MCF 10A (cell line): ENCODE measurements around the gene PDE2A. TPM values are rescaled to one million over a fixed set of nuclear protein-coding genes. Genes with fewer than 3 reads are reported as not detected.

ENCODE experiments used
- BruUV-seq: library from RNA; stranded (reverse); fragments of 400-500 nt; replicated peaks from 2 replicates; lab custom pipeline; 2021; lab: Mats Ljungman, UMichigan
- CTCF ChIA-PET: fragments of 300-600 bp; sonication (Branson Sonifier 250); formaldehyde crosslinking; extraction: SDS; loops from one replicate; lab custom pipeline; 2021; ENCODE audit warnings: antibody characterized with exemption, inconsistent platforms; lab: Yijun Ruan, JAX
- POLR2A ChIA-PET: fragments of 300-600, 350-650 bp; sonication (Branson Sonifier 250); formaldehyde crosslinking; extraction: SDS; loops from one replicate; lab custom pipeline; 2020; ENCODE audit warnings: antibody characterized with exemption, inconsistent platforms; lab: Yijun Ruan, JAX
- DNase-seq: peaks from one replicate; pipeline ENCODE4 v3.0.0-alpha.2; 2018; ENCODE audit not compliant: unreplicated experiment
- H3K27ac Mint-ChIP-seq: one replicate; pipeline ENCODE4 v1.8.0; 2022; ENCODE audit warnings: mild to moderate bottlenecking, low read depth, mixed read lengths; ENCODE audit not compliant: unreplicated experiment
- H3K27me3 Mint-ChIP-seq: one replicate; pipeline ENCODE4 v1.8.0; 2022; ENCODE audit warnings: mixed read lengths; ENCODE audit not compliant: insufficient read depth, unreplicated experiment
- H3K36me3 Mint-ChIP-seq: one replicate; pipeline ENCODE4 v1.8.0; 2022; ENCODE audit warnings: mild to moderate bottlenecking, moderate library complexity, mixed read lengths; ENCODE audit not compliant: insufficient read depth, unreplicated experiment
- H3K4me1 Mint-ChIP-seq: one replicate; pipeline ENCODE4 v1.8.0; 2022; ENCODE audit warnings: mixed read lengths; ENCODE audit not compliant: insufficient read depth, unreplicated experiment
- H3K4me3 Mint-ChIP-seq: one replicate; pipeline ENCODE4 v1.8.0; 2022; ENCODE audit warnings: mild to moderate bottlenecking, moderate library complexity, mixed read lengths; ENCODE audit not compliant: unreplicated experiment
- H3K9me3 Mint-ChIP-seq: one replicate; pipeline ENCODE4 v1.8.0; 2022; ENCODE audit warnings: mixed read lengths; ENCODE audit not compliant: unreplicated experiment
- CTCF ChIP-seq: fragments of 200-600 bp; IDR thresholded peaks from one replicate; pipeline ENCODE4 v1.8.0; 2022; ENCODE audit warnings: antibody characterized with exemption, mild to moderate bottlenecking; ENCODE audit not compliant: unreplicated experiment
- intact Hi-C: fragments of 100-400 bp; cut with micrococcal nuclease; formaldehyde crosslinking; loops from 2 replicates; pipeline ENCODE4 v1.14.1; 2022
- total RNA-seq: library from RNA; stranded (reverse); gene quantifications from 2 replicates; pipeline ENCODE4 v1.2.3, GENCODE V29; 2022

The PDE2A gene
- total RNA-seq, 1 experiment from 2014 or later, result 1.9 TPM

GRCh38 chr11:72655014-72655413, 19.2 kb downstream of the PDE2A start:
- H3K36me3 Mint-ChIP-seq, result no peaks in the 10 kb centered on the region
- H3K9me3 Mint-ChIP-seq, result no peaks in the 10 kb centered on the region
- TF ChIP-seq CTCF, result no peak
- H3K4me3 Mint-ChIP-seq, result no peak overlapping the region
- no peak overlapping the region for H3K27ac Mint-ChIP-seq
- no TSS peak for BruUV-seq
- ChIA-PET POLR2A (no interaction called here), CTCF (interaction anchor here (0.8 to 1.2 kb wide), 2 partner anchors 28 to 184 kb away, joined by 3 to 4 read pairs; no protein-coding TSS in a partner anchor)
- no peaks in the 10 kb centered on the region for H3K4me1 Mint-ChIP-seq
- peaks cover 11% of the 10 kb centered on the region for H3K27me3 Mint-ChIP-seq
- DNase-seq, result no peak
- intact Hi-C loops, result no loop called here

- BruUV-seq, result no TSS peak
- no peaks in the 10 kb centered on the region for H3K36me3 Mint-ChIP-seq
- POLR2A ChIA-PET, result no interaction called here
- H3K9me3 Mint-ChIP-seq, result no peaks in the 10 kb centered on the region
- DNase-seq, result no peak
- no peak for TF ChIP-seq CTCF
- no peaks in the 10 kb centered on the region for H3K4me1 Mint-ChIP-seq
- H3K27me3 Mint-ChIP-seq, result peaks cover 11% of the 10 kb centered on the region
- CTCF ChIA-PET, result interaction anchor here (0.6 kb wide), 1 partner anchor 169 kb away, joined by 3 read pairs; no protein-coding TSS in a partner anchor
- intact Hi-C loops, result no loop called here
- H3K27ac Mint-ChIP-seq, result no peak overlapping the region
- no peak overlapping the region for H3K4me3 Mint-ChIP-seq
Measured at GRCh38 chr11:72653649-72654048, 20.6 kb downstream of the PDE2A start.

GRCh38 chr11:72652873-72653630, 21.2 kb downstream of the PDE2A start:
- Mint-ChIP-seq H3K27ac (no peak overlapping the region), H3K36me3 (no peaks in the 10 kb centered on the region), H3K9me3 (no peaks in the 10 kb centered on the region), H3K4me3 (no peak overlapping the region), H3K27me3 (peaks cover 11% of the 10 kb centered on the region), H3K4me1 (no peaks in the 10 kb centered on the region)
- POLR2A ChIA-PET, result no interaction called here
- no peak for DNase-seq
- CTCF ChIA-PET, result interaction anchor here (0.7 kb wide), 1 partner anchor 269 kb away, joined by 3 read pairs; no protein-coding TSS in a partner anchor
- BruUV-seq, result no TSS peak
- intact Hi-C loops, result no loop called here
- no peak for TF ChIP-seq CTCF

GRCh38 chr11:72652133-72652532, 22.1 kb downstream of the PDE2A start:
- Mint-ChIP-seq H3K27me3 (peaks cover 11% of the 10 kb centered on the region), H3K9me3 (no peaks in the 10 kb centered on the region), H3K27ac (no peak overlapping the region), H3K4me1 (no peaks in the 10 kb centered on the region), H3K36me3 (no peaks in the 10 kb centered on the region), H3K4me3 (no peak overlapping the region)
- CTCF ChIA-PET, result interaction anchor here (0.6 to 0.9 kb wide), 3 partner anchors 64 to 270 kb away, joined by 3 read pairs; no protein-coding TSS in a partner anchor
- BruUV-seq, result no TSS peak
- intact Hi-C loops, result no loop called here
- TF ChIP-seq CTCF, result no peak
- POLR2A ChIA-PET, result no interaction called here
- no peak for DNase-seq
